Measurements from ENCODE around the gene STK32B. TPM values are rescaled to one million over a fixed set of nuclear protein-coding genes. Genes with fewer than 3 reads are reported as not detected.

Gene STK32B
- polyA plus RNA-seq, 1 of the 3 experiments (the other 2 are of a cell fraction), result 0.20 TPM

DNA sequence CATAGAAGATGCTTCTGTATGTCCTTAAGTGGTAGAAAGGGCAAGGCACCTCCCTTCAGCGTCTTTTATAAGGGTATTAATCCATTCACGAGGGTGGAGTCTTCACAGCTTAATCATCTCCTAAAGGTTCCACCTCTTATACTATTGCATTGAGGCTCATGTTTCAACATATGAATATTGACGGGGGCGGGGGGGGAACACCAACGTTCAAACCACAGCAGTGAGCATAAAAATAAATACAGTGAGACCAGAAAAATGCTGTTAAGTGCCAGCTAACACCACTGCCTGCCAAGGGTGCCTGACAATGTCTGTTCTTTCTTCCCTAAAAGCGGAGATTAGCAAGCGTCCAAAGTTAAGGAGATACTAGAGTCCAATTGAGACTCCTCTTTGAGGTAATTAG lies 323.3 kb downstream of the STK32B start (continued):
- TF ChIP-seq USF1 (IDR thresholded peaks at IDR 0.05; ENCODE audit: borderline replicate concordance, low read depth), result no peak
- no peak for TF ChIP-seq FOXM1 (IDR thresholded peaks at IDR 0.05; ENCODE audit: low read depth)
- no peak for TF ChIP-seq NRF1 (IDR thresholded peaks at IDR 0.05; ENCODE audit: low read depth, low read length)
- TF ChIP-seq EZH2phosphoT487 (IDR thresholded peaks at IDR 0.05; ENCODE audit: borderline replicate concordance, low read depth), result no peak
- TF ChIP-seq PBX3 (IDR thresholded peaks at IDR 0.05), result no peak
- TF ChIP-seq YY1 (IDR thresholded peaks at IDR 0.05; ENCODE audit: low read depth), result no peak
- no peak for TF ChIP-seq TAF1 (IDR thresholded peaks at IDR 0.05; ENCODE audit: borderline replicate concordance, low read depth, low read length)
- TF ChIP-seq RXRA (IDR thresholded peaks at IDR 0.05; ENCODE audit: borderline replicate concordance, low read depth), result no peak

- POLR2A ChIA-PET, result no interaction called here
- Histone ChIP-seq H3K4me1 (ENCODE audit: control insufficient read depth in 1 of 2, insufficient read depth in 2 of 2, low read depth in 1 of 2, low read length in 1 of 2) (no peaks in the 10 kb centered on the region; a peak in 1 of 4 replicates), H3K9ac (no peak overlapping the region), H3K9me3 (no peaks in the 10 kb centered on the region), H3K4me3 (ENCODE audit: low read depth in 2 of 2, low read length in 1 of 2) (no peak overlapping the region), H3K27ac (ENCODE audit: low read depth in 2 of 2, low read length in 1 of 2) (no peak overlapping the region), H3F3A (replicated peaks; ENCODE audit: insufficient read depth) (no peaks in the 10 kb centered on the region), H3K79me2 (ENCODE audit: insufficient read depth) (no peaks in the 10 kb centered on the region), H4K20me1 (ENCODE audit: insufficient read depth) (no peaks in the 10 kb centered on the region), H3K27me3 (ENCODE audit: insufficient read depth) (no peaks in the 10 kb centered on the region; the same call in 1 of the 2 replicates), H2AFZ (ENCODE audit: low read depth) (no peak overlapping the region), H3K36me3 (replicated peaks in 1 of 2; ENCODE audit: control insufficient read depth in 1 of 2, insufficient read depth in 2 of 2, low read length in 1 of 2) (no peaks in the 10 kb centered on the region), H3K4me2 (no peak overlapping the region), H3K9me2 (no peaks in the 10 kb centered on the region)
- no peak for DNase-seq
- WGBS (ENCODE audit: low lambda C conversion rate), result 4% methylated on average over 5 of the region's 6 CpGs
- TF ChIP-seq GABPA (IDR thresholded peaks at IDR 0.05; ENCODE audit: low read depth) (no peak), NFIC (IDR thresholded peaks at IDR 0.05; ENCODE audit: borderline replicate concordance) (no peak), MEF2A (IDR thresholded peaks at IDR 0.05; ENCODE audit: borderline replicate concordance, low read depth) (no peak), USF1 (IDR thresholded peaks at IDR 0.05; ENCODE audit: borderline replicate concordance, low read depth) (no peak), SIN3A (IDR thresholded peaks at IDR 0.05; ENCODE audit: borderline replicate concordance, low read depth, low read length) (no peak), MXI1 (IDR thresholded peaks at IDR 0.05; ENCODE audit: low read depth, low read length) (no peak), FOXJ3 (CRISPR knock-in tag; IDR thresholded peaks at IDR 0.05) (no peak), NRF1 (IDR thresholded peaks at IDR 0.05; ENCODE audit: low read depth, low read length) (no peak)
- CTCF ChIA-PET, result no interaction called here
Observed at GRCh38 chr4:5374994-5375393, 323.7 kb downstream of the STK32B start.

- no peak overlapping the region for H3K9ac ChIP-seq
- H3K27ac ChIP-seq (ENCODE audit: low read depth in 2 of 2, low read length in 1 of 2), result no peak overlapping the region
- H3K4me2 ChIP-seq, result no peak overlapping the region
- H3K27me3 ChIP-seq (ENCODE audit: insufficient read depth), result no peaks in the 10 kb centered on the region; the same call in 1 of the 2 replicates
- no peaks in the 10 kb centered on the region for H3K36me3 ChIP-seq (replicated peaks in 1 of 2; ENCODE audit: control insufficient read depth in 1 of 2, insufficient read depth in 2 of 2, low read length in 1 of 2)
- DNase-seq, result no peak
- CTCF ChIA-PET, result no interaction called here
- no peaks in the 10 kb centered on the region for H4K20me1 ChIP-seq (ENCODE audit: insufficient read depth)
- no peaks in the 10 kb centered on the region for H3K9me2 ChIP-seq
- H2AFZ ChIP-seq (ENCODE audit: low read depth), result no peak overlapping the region
- no peaks in the 10 kb centered on the region; a peak in 1 of 4 replicates for H3K4me1 ChIP-seq (ENCODE audit: control insufficient read depth in 1 of 2, insufficient read depth in 2 of 2, low read depth in 1 of 2, low read length in 1 of 2)
- POLR2A ChIA-PET, result no interaction called here
- no peak overlapping the region for H3K4me3 ChIP-seq (ENCODE audit: low read depth in 2 of 2, low read length in 1 of 2)
- 18% methylated on average over 5 of the region's 5 CpGs for WGBS (ENCODE audit: low lambda C conversion rate)
- no peaks in the 10 kb centered on the region for H3K79me2 ChIP-seq (ENCODE audit: insufficient read depth)
- no peaks in the 10 kb centered on the region for H3K9me3 ChIP-seq
- H3F3A ChIP-seq (replicated peaks; ENCODE audit: insufficient read depth), result no peaks in the 10 kb centered on the region
- TF ChIP-seq RAD21 (IDR thresholded peaks at IDR 0.05; ENCODE audit: low read length) (no peak), JUND (IDR thresholded peaks at IDR 0.05) (no peak), CHD2 (IDR thresholded peaks at IDR 0.05; ENCODE audit: low read length, partially characterized antibody) (no peak), EZH2phosphoT487 (IDR thresholded peaks at IDR 0.05; ENCODE audit: borderline replicate concordance, low read depth) (no peak), RCOR1 (IDR thresholded peaks at IDR 0.05; ENCODE audit: low read length) (no peak), TCF12 (IDR thresholded peaks at IDR 0.05) (no peak), MEF2A (IDR thresholded peaks at IDR 0.05; ENCODE audit: borderline replicate concordance, low read depth) (no peak), NFIC (IDR thresholded peaks at IDR 0.05; ENCODE audit: borderline replicate concordance) (no peak), SMC3 (IDR thresholded peaks at IDR 0.05; ENCODE audit: low read depth, low read length) (no peak), EP300 (IDR thresholded peaks at IDR 0.05; ENCODE audit: borderline replicate concordance in 1 of 2, low read depth in 1 of 2, low read length in 1 of 2) (no peak), NRF1 (IDR thresholded peaks at IDR 0.05; ENCODE audit: low read depth, low read length) (no peak), SIN3A (IDR thresholded peaks at IDR 0.05; ENCODE audit: borderline replicate concordance, low read depth, low read length) (no peak), USF1 (IDR thresholded peaks at IDR 0.05; ENCODE audit: borderline replicate concordance, low read depth) (no peak)
- TF ChIP-seq, protein P1, sequence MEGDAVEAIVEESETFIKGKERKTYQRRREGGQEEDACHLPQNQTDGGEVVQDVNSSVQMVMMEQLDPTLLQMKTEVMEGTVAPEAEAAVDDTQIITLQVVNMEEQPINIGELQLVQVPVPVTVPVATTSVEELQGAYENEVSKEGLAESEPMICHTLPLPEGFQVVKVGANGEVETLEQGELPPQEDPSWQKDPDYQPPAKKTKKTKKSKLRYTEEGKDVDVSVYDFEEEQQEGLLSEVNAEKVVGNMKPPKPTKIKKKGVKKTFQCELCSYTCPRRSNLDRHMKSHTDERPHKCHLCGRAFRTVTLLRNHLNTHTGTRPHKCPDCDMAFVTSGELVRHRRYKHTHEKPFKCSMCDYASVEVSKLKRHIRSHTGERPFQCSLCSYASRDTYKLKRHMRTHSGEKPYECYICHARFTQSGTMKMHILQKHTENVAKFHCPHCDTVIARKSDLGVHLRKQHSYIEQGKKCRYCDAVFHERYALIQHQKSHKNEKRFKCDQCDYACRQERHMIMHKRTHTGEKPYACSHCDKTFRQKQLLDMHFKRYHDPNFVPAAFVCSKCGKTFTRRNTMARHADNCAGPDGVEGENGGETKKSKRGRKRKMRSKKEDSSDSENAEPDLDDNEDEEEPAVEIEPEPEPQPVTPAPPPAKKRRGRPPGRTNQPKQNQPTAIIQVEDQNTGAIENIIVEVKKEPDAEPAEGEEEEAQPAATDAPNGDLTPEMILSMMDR (IDR thresholded peaks at IDR 0.05), result no peak
Observed at GRCh38 chr4:5376015-5376414, 324.7 kb downstream of the STK32B start.

Measured in SK-N-SH (cell line).